Measurements from ENCODE around the gene KIF18B. TPM values are rescaled to one million over a fixed set of nuclear protein-coding genes. Genes with fewer than 3 reads are reported as not detected.

The KIF18B gene
- polyA plus RNA-seq, 1 experiment: 10.6 TPM

DNA sequence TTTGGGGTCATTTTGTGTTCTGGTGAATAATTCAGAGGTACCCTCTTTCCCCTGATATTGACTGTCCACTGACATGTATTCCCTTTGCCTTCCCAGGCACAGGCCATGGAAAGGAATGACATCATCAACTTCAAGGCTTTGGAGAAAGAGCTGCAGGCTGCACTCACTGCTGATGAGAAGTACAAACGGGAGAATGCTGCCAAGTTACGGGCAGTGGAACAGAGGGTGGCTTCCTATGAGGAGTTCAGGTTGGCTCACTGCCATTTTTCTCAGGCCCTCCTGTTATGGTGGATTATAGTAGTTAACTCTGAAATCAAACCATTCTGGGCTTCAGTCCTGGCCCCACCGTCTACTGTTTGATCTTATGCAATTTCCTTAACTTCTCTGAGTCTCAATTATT is 46.7 kb downstream of the KIF18B start:
- ChIA-PET POLR2A (no interaction called here), CTCF (interaction anchor here (0.5 to 6.8 kb wide), 13 partner anchors 9 to 304 kb away, joined by 3 to 63 read pairs (median 4); partner anchors contain the start of gene ACBD4)
- Histone ChIP-seq H3K27me3 (ENCODE audit: control insufficient read depth, insufficient read depth, low read length) (no peaks in the 10 kb centered on the region), H3K36me3 (ENCODE audit: control insufficient read depth, insufficient read depth, low read length) (no peaks in the 10 kb centered on the region), H3K4me3 (ENCODE audit: low read depth, low read length) (no peak overlapping the region)
- no peak for DNase-seq (ENCODE audit: low read depth)
- no peak for TF ChIP-seq CTCF (IDR thresholded peaks at IDR 0.05; ENCODE audit: insufficient read depth, low read depth, low read length)

DNA sequence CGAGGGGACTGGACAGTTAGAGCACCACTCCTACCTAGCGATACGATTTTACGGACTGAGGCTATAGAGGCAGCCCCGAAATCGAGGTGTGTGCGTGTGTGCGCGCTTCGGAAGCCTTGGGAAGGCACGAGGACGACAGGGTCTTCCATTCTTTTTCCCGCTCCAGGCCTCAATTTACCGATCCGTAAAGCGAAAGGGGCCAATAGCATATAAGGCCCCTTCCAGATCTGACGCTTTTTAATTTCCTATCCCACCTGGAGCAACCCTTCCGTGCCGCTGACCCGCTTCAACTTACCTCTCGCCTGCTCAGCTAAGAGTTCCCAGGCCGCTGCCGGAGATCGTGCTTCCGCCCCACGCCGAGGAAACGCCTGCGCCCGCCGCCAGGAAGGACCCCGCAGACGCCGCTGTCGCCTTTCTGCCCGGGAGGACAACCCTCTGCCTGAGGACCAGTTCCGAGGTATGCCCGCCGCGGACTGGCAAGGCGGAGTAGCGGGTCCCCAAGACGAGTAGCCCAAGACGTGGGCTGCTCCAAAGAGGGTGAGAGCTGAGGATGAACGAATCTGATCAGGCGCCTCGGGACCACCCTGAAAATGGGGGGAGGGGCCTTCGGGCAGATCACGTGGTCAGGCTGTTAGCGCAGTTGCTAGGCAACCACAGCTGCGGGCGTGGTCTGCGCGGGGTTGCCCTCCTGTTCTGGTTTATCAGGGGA is 48.3 kb downstream of the KIF18B start, which contains the start of gene EFTUD2:
Gene EFTUD2, minus strand, starts transcription at position 372 of the 709 bp plus-strand sequence. CDS start 4,924 bp downstream, outside the sequence.
- CTCF ChIA-PET: interaction anchor here (0.8 to 6.8 kb wide), 14 partner anchors 11 to 299 kb away, joined by 3 to 63 read pairs (median 4); partner anchors contain the start of gene ACBD4
- no peak for TF ChIP-seq CTCF (IDR thresholded peaks at IDR 0.05; ENCODE audit: insufficient read depth, low read depth, low read length)
- Histone ChIP-seq H3K4me3 (ENCODE audit: low read depth, low read length) (peak within 1 kb of the TSS; percentile 84), H3K36me3 (ENCODE audit: control insufficient read depth, insufficient read depth, low read length) (no peaks in the 10 kb centered on the region), H3K27me3 (ENCODE audit: control insufficient read depth, insufficient read depth, low read length) (no peaks in the 10 kb centered on the region)
- DNase-seq (ENCODE audit: low read depth): no peak
- POLR2A ChIA-PET: no interaction called here

- TF ChIP-seq CTCF (IDR thresholded peaks at IDR 0.05; ENCODE audit: insufficient read depth, low read depth, low read length): no peak
- POLR2A ChIA-PET: no interaction called here
- Histone ChIP-seq H3K4me3 (ENCODE audit: low read depth, low read length) (peak overlapping the region; percentile 84), H3K27me3 (ENCODE audit: control insufficient read depth, insufficient read depth, low read length) (no peaks in the 10 kb centered on the region), H3K36me3 (ENCODE audit: control insufficient read depth, insufficient read depth, low read length) (no peaks in the 10 kb centered on the region; the same call in none of the 2 replicates)
- CTCF ChIA-PET: interaction anchor here (1.0 to 6.8 kb wide), 7 partner anchors 11 to 236 kb away, joined by 4 to 63 read pairs (median 4); partner anchors contain the start of gene ACBD4
- DNase-seq (ENCODE audit: low read depth): no peak
These were observed 48.9 kb downstream of the KIF18B start for GRCh38 chr17:44898768-44899073.

GRCh38 chr17:44894642-44895041 is 52.9 kb downstream of the KIF18B start:
- no peaks in the 10 kb centered on the region for H3K27me3 ChIP-seq (ENCODE audit: control insufficient read depth, insufficient read depth, low read length)
- no peak for DNase-seq (ENCODE audit: low read depth)
- ChIA-PET CTCF (interaction anchor here (0.8 to 5.9 kb wide), 4 partner anchors 16 to 125 kb away, joined by 3 to 23 read pairs (median 6); no protein-coding TSS in a partner anchor), POLR2A (interaction anchor here (0.8 kb wide), 1 partner anchor 118 kb away, joined by 4 read pairs; no protein-coding TSS in a partner anchor)
- H3K4me3 ChIP-seq (ENCODE audit: low read depth, low read length): no peak overlapping the region
- peaks cover 3% of the 10 kb centered on the region for H3K36me3 ChIP-seq (ENCODE audit: control insufficient read depth, insufficient read depth, low read length)
- no peak for TF ChIP-seq CTCF (IDR thresholded peaks at IDR 0.05; ENCODE audit: insufficient read depth, low read depth, low read length)

DNA sequence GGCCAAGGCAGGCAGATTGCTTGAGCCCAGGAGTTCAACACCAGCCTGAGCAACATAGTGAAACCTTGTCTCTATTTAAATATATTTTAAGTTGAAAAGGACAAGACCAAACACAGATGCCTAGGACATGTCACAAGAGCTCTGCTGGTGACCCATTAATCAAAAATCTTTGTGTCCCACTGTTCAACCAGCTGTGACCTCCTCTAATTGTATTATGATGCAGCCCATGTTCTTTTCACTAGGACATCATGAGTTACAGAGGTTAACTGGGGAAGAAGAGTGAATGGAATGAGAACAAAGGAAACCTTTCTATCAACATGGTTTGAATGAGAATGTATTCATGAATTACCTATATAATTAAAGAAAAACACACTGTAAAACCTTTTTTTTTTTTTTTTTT is 55.3 kb downstream of the KIF18B start:
- no peak for DNase-seq (ENCODE audit: low read depth)
- TF ChIP-seq CTCF (IDR thresholded peaks at IDR 0.05; ENCODE audit: insufficient read depth, low read depth, low read length): no peak
- H3K4me3 ChIP-seq (ENCODE audit: low read depth, low read length): no peak overlapping the region
- no peaks in the 10 kb centered on the region for H3K27me3 ChIP-seq (ENCODE audit: control insufficient read depth, insufficient read depth, low read length)
- ChIA-PET CTCF (interaction anchor here (1.3 to 5.9 kb wide), 5 partner anchors 13 to 130 kb away, joined by 4 to 23 read pairs (median 6); no protein-coding TSS in a partner anchor), POLR2A (no interaction called here)
- H3K36me3 ChIP-seq (ENCODE audit: control insufficient read depth, insufficient read depth, low read length): peaks cover 3% of the 10 kb centered on the region

Measured in BJ (cell line).